ENCODE measurements around the gene ART1.

Gene ART1

DNA sequence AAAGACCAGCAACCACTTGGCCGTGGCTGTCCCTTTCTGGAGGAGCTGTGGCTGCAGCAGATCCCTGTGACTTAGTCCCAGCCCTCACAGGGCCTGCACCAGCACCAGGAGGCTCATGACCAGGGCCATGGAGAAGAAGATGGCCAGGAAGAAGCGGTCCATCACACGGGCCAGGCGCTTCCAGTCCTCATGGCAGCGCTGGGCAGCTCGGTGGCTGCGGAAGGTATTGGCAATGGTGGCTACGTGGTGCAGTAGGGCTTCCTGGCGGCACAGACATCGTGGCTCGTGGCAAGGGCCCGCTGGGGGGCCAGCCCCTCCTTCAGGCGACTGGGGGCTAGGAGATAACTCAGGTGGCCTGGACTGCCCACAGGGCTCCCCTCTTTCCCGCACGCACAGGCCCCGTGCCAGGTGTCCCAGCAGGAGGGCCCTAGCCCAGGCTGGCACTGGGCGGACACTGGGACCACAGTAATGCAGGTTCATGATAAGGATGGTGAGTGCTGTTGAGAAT lies 21.1 kb downstream of the ART1 start:
- no peak for DNase-seq

DNA sequence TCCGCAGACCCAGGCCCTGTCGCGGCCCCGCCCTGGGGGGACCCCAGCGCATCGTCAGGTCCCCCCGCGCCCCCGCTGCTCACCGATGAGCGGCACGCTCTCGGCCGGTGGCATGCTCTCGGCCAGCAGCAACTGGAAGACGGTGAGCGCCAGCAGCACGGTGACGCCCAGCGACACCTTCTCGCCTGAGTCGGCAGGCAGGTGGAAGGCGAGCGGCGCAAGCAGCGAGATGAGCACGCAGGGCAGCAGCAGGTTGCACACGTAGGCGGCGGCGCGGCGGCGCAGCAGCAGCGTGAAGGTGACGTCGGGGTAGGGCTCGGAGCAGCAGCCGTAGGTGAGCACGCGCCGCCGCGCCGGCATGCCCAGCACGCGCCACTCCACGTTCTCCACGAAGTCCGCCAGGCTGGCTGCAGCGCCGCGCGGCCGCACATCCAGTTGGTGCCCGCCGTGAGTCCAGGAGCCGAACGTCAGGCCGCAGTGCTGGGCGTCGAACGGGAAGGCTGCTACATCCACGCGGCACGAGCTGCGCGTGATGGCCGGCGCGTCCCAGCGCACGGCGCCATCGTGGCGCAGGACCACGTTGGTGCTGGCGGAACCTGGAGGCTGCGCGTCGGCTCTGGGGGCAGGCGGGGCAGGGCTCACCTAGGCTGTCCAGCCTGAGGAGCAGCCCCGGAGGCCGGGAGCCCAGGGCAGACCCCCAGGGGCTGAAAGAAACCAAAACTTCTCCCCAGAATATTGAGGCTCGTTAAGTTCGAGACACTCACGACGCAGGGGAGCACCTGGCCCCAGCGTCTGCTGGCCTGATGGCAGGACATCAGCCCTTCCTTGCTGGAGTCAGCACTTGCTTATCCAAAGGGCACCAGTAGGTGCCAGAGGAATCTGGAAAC lies 22.5 kb downstream of the ART1 start:
- DNase-seq = no peak

DNA sequence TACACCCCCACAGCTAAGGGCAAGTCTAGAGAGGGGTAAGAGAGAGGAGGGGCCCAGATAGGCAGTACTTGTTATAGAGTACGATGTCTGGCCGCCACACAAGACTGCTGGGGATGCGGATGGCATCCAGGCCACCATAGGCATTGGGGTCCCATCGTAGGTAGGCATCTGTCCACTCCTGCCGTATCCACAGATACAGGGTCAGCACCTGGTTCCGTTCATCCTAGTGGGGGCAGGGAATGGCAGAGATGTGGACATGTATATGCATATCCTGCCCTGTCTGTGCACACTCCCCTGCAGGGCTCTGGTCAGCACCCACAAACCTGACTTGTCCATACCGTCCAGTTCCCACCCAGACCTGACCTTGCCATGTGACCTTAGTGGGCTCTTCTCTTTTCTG lies 24.2 kb downstream of the ART1 start:
- no peak for DNase-seq

DNA sequence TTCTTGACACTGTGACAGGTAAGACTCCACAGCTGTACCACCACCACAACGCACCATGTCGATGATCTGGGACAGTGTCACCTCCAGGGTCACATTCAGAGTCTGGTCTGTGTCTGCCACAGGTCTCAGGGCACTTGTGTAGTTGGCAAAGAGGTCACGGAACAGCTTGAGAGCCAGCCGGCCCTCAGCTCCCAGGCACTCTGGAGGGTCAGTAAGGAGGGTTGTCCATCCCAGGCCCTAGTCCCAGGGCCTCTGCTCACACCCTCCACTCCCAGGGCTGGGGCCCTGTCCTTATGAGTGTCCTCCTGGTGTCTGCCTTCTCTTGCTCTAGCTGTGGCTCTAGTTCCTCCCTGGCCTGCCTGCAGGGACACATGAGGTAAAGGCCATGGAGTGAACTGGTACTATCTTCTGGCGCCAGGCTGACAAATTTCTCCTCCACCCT lies 24.8 kb downstream of the ART1 start:
- DNase-seq = no peak

DNA sequence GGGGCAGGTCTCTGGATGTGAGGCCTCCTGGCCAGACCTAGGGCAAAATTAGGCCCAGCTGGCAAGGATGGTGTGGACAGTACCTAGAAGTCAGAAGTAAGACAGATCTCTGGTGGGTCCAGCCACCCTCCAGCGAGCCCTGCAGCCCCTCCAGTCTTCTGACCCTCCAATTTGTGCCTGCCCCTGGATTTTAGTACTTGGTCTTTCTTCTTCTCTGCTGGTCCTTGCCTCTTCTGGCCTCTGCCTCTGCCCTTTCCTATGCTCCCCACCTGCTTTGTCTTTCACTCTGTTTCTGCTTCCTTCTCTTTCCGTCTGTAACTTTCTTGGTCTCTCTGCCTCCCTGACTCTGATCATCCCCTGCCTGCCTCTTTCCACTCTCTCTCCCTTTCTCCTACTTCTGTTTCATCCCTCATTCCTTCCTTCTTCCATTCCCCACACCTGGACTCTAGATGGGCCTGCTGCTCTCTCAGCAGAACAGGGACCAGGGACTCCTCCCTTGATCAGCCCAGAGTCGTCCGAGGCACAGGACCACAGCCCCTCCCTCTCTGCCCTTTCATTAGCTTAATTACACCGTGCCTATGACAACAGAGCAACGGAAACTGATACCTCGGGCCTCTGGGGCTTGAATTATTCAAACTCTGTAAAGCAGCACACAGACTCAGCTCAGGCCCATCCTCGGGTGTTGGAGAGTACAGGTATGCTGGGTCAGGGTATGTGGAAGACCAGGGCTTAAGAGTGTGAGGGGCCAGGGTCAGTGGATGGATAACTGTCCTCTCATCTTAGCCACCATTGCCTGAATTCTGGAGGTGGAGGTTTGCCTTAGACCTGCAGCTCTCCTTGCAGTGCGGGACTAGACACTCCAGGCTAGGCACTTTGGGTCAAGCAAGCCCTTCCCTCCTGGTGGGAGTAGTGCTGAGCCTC lies 26.7 kb downstream of the ART1 start, which contains the start of gene CHRNA10:
TSS of gene CHRNA10 (minus strand) at position 51 of the 921 bp plus-strand sequence. CDS start 72 bp downstream, outside the sequence.
- no peak for DNase-seq

DNA sequence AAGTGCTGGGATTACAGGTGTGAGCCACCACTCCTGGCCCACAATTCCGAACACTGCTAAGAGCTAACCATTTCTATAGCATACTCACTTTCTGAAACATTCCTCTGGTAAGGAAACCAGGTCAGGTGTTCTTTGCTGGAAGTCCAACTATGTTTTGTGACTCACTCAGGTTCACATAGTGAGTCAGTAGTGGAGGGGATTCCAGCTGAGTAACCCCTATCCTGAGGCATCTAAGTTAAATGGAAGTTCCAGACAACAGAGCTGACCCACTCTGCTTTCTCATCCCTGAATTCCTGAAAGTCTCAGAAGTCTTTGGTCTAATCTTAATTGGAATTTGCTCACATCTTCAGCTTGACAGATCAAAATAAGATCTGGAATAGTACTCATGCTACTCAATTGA lies 29.3 kb downstream of the ART1 start:
- DNase-seq = no peak

DNA sequence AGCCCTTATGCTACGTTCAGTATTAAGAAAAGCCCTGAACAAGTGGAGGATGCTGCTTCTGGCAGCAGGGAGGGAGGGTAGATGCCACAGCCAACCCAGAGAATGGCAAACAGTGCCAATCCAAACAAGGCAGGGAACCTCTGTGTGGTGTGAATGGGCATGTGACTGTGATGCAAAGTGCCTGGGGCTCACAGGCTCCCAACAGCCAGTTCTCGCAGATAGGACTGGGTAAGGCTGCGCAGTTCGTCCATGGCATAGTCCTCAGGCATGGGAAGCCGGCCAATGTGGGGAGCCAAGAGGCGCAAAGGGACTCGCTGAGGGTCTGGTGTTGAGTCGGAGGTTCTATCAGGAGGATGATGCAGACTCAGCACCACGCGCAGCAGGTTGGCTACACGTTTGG lies 31.0 kb downstream of the ART1 start:
- no peak for DNase-seq

DNA sequence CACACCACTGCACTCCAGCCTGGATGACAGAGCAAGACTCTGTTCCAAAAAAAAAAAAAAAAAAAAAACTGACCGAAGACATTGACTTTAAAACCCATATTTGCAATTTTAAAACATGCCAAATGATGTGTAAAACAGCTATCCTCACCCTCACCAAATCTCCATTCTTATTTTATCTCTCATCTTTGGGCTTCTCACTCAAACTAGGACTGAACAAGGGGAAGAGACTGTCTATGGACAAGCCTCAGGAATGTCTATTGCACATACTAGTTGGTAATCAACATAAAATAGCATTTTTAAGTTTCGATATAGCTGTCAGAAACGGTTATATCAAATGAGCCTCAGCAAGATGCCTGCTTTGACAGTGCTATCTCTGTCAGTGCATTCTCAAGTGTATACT lies 34.1 kb downstream of the ART1 start:
- DNase-seq = no peak

DNA sequence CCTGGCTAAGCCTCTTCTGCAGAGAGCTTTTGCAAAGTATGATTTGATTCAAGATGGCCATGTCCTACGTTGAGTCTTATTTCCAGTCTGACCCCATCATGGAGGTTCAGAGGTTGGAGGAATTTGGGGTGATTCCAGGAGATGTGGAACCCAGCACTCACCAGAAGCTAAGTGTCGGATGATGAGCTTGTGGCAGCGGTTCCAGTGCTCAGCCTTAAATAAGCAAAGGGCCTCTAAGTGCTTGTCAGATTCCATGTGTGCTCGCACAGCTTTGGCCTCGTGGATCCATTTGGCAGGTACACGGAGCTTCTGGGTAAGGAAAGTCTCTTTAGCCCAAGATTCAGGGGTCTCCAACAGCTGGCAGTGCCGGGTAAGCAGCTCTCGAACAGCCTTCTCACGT lies 38.1 kb downstream of the ART1 start:
- DNase-seq = no peak

DNA sequence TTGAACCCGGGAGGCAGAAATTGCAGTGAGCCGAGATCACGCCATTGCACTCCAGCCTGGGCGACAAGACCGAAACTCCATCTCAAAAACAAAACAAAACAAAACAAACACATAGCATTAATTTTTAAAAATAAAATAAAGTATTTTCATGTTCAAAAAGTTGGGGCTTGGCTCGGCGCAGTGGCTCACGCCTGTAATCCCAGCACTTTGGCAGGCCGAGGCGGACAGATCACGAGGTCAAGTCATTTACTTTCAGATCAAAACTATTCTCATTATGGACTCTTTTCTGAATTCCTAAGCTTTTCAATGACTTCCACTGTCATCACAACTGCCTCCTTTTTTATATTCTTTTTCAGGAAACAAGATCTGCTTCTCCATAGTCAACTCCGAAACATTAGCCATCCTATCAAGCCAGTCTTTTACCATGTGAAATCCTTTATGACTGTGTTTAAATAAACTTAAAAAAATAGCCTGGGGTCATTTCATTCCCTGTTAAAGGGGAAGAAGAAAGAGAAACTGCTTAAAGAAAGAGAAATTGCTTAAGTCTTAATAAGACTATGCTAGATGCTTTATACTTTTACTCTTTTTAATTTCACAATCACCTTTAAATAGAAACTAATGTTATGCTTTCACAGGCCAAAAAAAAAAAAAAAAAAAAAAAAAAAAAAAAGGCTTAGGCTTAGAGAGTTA lies 39.3 kb downstream of the ART1 start:
- DNase-seq = no peak

DNA sequence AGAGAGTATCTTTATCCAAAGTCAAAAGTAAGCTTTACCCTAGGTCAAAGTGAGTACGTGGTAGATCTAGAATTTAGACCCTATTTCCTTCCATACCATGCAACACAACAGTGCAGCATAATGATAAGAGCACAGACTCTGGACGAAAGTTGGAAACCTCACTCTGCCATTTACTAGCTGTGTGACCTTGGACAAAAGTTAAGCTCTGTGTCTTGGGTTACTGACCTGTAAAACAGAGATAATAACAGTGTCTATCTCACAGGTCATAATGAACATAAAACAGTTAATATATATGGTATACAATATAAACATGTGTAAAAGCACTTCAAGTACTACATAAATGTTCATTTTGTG lies 39.9 kb downstream of the ART1 start:
- no peak for DNase-seq

DNA sequence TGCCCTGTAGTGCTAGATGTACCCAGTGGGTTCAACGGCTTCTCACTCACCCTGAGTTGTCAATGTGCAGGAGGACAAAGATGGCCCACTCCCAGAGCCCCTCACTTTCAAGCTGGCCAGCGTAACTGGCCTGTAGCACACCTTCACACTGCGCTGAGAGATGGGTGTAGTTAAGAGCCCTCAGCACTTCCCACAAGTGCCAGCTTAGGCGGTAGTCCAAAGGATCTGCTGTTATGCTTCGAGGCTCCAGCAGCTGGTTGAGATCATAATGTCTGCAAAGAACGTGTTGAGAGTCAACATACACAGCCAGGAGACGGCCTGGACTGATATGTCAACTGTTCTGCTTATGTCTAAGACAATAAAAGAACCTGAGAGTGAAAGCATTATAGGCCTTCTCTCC lies 41.0 kb downstream of the ART1 start:
- no peak for DNase-seq

DNA sequence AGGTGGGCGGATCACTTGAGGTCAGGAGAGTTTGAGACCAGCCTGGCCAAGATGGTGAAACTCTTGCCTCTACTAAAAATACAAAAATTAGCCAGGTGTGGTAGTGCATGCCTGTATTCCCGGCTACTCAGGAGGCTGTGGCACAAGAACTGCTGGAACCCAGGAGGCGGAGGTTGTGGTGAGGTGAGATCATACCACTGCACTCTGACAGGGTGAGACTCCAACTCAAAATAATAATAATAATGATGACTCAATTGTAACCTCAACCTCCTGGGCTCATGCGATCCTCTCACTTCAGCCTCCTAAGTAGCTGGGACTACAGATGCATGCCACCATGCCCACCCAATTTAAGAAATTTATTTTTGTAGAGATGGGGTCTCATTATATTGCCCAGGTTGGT lies 41.8 kb downstream of the ART1 start:
- no peak for DNase-seq

DNA sequence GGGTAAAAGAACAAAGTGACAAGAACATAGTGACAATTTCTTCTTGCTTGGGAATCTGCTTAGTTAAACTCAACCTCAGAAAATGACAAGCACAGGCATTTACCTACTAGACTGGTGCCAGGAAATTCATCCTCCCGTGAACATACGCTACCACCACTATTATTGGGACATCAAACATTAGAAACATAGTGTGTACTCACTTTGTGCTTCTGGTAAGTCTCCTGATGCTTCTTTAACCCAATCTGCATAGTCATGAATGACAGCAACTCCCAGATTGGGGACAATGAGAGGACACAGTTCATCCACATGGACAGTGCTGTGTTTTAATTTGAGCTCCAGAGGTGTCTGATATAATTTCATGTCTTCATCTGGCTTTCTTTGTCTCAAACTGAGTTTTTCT lies 55.5 kb downstream of the ART1 start:
- no peak for DNase-seq

DNA sequence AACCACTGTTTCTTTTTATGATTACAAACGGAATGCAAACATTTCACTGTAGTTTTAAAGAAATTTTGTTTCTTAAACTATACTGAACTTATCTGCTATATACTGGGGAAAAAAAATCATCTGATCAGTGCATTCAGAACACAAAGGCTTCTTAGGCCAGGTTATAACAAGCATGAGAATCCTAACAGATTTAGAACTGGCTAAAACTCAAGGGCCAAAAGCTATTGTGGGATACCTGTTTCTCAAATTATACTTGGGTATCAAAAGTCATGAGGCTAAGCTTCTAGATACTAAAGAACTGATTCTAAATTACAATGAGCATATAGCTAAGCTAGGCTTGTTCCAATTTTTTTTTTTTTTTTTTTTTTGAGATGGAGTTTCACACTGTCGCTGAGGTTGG lies 56.0 kb downstream of the ART1 start:
- DNase-seq = no peak

DNA sequence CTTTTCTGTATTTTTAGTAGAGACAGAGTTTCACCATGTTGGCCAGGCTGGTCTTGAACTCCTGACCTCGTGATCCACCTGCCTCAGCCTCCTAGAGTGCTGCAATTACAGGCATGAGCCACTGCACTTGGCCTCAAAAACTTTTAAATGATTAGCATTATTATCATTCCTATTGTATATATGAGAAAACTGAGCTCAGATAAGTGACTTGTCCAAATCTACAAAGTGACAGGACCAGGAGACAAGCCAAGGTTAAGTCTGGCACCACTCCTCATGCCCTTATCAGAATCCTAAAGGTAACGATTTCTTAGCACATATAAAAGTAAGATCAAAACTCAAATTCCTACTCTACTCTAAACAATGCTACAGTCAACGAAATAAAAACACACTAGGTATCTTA lies 58.5 kb downstream of the ART1 start:
- DNase-seq = no peak

DNA sequence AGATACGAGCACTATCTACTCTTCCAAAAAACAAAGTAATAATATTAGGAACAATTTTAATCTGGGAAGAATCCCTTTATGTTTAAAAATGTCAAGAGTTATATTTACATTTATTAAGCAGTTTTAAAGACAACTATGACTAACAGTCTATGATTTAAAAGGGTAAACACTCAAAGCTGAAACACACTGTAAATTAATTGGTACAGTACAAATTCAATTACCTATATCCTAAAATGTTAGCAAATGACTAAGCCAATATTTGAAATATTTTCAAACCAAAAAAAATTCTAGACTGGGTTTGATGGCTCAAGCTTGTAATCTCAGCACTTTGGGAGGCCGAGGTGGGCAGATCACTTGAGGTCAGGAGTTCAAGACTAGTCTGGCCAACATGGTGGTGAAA lies 62.2 kb downstream of the ART1 start:
- no peak for DNase-seq

DNA sequence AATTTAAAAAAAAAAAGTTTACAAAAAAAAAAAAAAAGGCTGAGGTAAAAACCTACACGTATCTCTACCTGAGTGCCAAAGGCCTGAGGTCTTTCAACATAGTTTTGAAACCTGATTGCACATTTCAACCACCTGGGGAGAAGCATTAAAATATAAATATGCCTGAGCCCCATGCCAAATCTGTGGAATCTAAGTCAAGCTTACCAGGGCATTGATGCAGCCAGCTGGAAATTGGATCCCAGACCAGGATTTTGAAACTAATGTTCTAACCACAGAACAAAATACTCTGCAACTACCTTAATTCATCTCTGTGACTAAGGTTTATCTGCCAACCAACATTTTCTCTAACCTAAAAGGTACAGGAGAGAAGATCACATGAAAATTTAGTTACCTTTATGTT lies 65.0 kb downstream of the ART1 start:
- DNase-seq = no peak

DNA sequence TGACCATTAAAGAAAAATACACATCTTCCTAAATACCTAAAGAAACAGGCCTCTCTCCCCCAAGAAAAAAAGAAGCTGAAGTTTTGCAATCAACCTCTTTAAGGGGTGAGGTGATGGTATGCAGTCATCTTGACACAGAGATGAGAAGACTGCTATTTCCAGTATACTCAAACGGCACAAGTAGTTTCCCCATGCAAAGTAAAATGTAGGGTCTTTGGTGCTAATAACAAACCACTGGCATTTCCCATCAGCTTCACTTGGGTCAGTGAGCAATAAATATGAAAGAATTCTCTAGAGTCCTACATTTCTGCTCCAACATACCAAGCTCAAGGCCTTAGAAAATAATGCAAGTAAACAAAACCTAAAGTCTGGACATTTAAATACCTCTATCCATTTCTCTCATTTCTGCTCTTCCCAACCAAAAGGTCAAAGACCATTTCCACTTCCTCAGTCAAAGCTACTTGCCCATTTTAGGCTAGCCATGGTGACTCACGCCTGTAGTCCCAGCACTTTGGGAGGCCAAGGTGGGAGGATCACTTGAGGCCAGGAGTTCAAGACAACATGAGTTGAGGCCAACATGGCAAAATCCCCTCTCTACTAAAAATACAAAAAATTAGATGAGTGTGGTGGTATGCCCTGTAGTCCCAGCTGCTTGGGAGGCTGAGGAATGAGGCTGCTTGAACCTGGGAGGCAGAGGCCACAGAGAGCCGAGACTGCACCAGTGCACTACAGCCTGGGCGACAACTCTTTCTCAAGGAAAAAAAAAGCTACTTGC lies 65.7 kb downstream of the ART1 start:
- DNase-seq = no peak

DNA sequence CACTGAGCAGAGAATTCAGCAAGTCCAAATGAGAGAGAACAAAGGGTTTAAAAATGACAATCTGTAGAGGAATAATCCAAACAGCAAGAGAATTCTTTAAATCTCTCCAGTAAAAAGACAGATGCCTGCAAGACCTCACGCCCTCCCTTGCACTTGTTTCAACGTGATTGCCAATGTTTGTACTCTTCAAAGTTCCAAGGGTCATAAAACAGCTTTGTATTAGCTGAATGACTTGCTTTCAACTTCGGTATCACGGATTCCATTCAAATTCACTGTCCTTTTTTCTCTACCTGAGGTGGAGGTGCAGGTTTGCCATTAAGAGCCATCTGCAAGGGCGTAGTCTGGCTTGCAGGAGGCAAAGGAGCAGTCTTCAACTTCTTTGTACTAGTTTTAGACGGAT lies 67.3 kb downstream of the ART1 start:
- no peak for DNase-seq
